Keratinocyte (primary cell): ENCODE measurements around the gene ADAM19.

Source experiments
- CTCF ChIP-seq, 3 experiments: IDR thresholded peaks in 1 of 3; conservative IDR thresholded peaks in 1 of 3; optimal IDR thresholded peaks in 1 of 3; 2 replicates in 2 of 3; 3 replicates in 1 of 3; pipeline versions ENCODE3 to v1.5.1; 2011; ENCODE audit warnings: low read length in 3 of 3, mild to moderate bottlenecking in 3 of 3, moderate library complexity in 2 of 3, control low read depth in 1 of 3, inconsistent platforms in 1 of 3; ENCODE audit not compliant: insufficient read depth in 2 of 3; ENCODE audit errors: extremely low read depth in 1 of 3
- EZH2 ChIP-seq: IDR thresholded peaks from one replicate; pipeline ENCODE4 v1.6.1; 2012; ENCODE audit warnings: inconsistent platforms, mild to moderate bottlenecking, low read length, moderate library complexity

GRCh38 chr5:157561110-157561509 is 14.5 kb downstream of the ADAM19 start:
- no peak for TF ChIP-seq CTCF (optimal IDR thresholded peaks at IDR 0.05 in 1 of 3, IDR thresholded peaks at IDR 0.05 in 1 of 3, conservative IDR thresholded peaks at IDR 0.05 in 1 of 3; ENCODE audit: extremely low read depth in 1 of 3, insufficient read depth in 2 of 3, low read length in 3 of 3)
- no peak for TF ChIP-seq EZH2
